GM18505 (cell line): Measurements from ENCODE around the gene FBXO28.
A peak's percentile ranks its signal among the peaks of the same experiment; 100 is the strongest.

Experiments
- ATAC-seq: cut with Tn5 transposase; IDR thresholded peaks from one replicate; pipeline ENCODE4 v1.9.1; 2021; ENCODE audit not compliant: unreplicated experiment
- POLR2A ChIP-seq: IDR thresholded peaks from 4 replicates; pipeline ENCODE4 v1.6.1; 2011; ENCODE audit warnings: borderline replicate concordance; ENCODE audit not compliant: insufficient read depth, insufficient read length; ENCODE audit errors: extremely low read depth

FBXO28 gene

GRCh38 chr1:224082146-224082545 lies 31.8 kb upstream of the FBXO28 start:
- ATAC-seq = no peak
- TF ChIP-seq POLR2A = no peak

GRCh38 chr1:224084867-224085266 lies 29.0 kb upstream of the FBXO28 start:
- no peak for TF ChIP-seq POLR2A
- no peak for ATAC-seq

GRCh38 chr1:224085421-224086108 lies 28.3 kb upstream of the FBXO28 start:
- TF ChIP-seq POLR2A = no peak
- ATAC-seq = no peak

- no peak for TF ChIP-seq POLR2A
- ATAC-seq = no peak
Measured at GRCh38 chr1:224087286-224087794, 26.6 kb upstream of the FBXO28 start.

GRCh38 chr1:224089583-224089982 lies 24.3 kb upstream of the FBXO28 start:
- no peak for TF ChIP-seq POLR2A

GRCh38 chr1:224090116-224090515 lies 23.8 kb upstream of the FBXO28 start:
- no peak for ATAC-seq
- no peak for TF ChIP-seq POLR2A

More at GRCh38 chr1:224089583-224089982, 24.3 kb upstream of the FBXO28 start:
- ATAC-seq = no peak

GRCh38 chr1:224092111-224092510 lies 21.8 kb upstream of the FBXO28 start:
- no peak for ATAC-seq
- no peak for TF ChIP-seq POLR2A

GRCh38 chr1:224092601-224093000 lies 21.3 kb upstream of the FBXO28 start:
- ATAC-seq = no peak
- no peak for TF ChIP-seq POLR2A

- ATAC-seq = no peak
Measured at GRCh38 chr1:224095339-224095738, 18.6 kb upstream of the FBXO28 start.

GRCh38 chr1:224095867-224096266 lies 18.0 kb upstream of the FBXO28 start:
- TF ChIP-seq POLR2A = no peak
- ATAC-seq = no peak

More at GRCh38 chr1:224095339-224095738, 18.6 kb upstream of the FBXO28 start:
- no peak for TF ChIP-seq POLR2A

- no peak for ATAC-seq
- TF ChIP-seq POLR2A = no peak
Measured at GRCh38 chr1:224096773-224097172, 17.1 kb upstream of the FBXO28 start.

GRCh38 chr1:224098007-224098406 lies 15.9 kb upstream of the FBXO28 start:
- no peak for TF ChIP-seq POLR2A
- ATAC-seq = no peak

- no peak for TF ChIP-seq POLR2A
- ATAC-seq = peak; percentile 77
Measured at GRCh38 chr1:224106568-224107281, 7.2 kb upstream of the FBXO28 start.

- TF ChIP-seq POLR2A = no peak
- ATAC-seq = no peak
Measured at GRCh38 chr1:224107282-224107625, 6.7 kb upstream of the FBXO28 start.
